ENCODE results near the gene NISCH. TPM values are rescaled to one million over a fixed set of nuclear protein-coding genes. Genes with fewer than 3 reads are reported as not detected.

Gene NISCH
- total and polyA plus RNA-seq, 2 of the 8 experiments (the other 6 are each of a cell fraction or from before 2014, with no cell fraction given): 71.2 to 71.9 TPM

- peaks cover 0 to 1% of the 10 kb centered on the region in 2 experiments for H4K20me1 ChIP-seq (replicated peaks in 1 of 2; ENCODE audit: control insufficient read depth in 1 of 2, insufficient read depth in 2 of 2, low read length in 2 of 2)
- 83% methylated on average over 8 of the region's 8 CpGs; no CpG with 5 or more reads in 1 of the 2 experiments for WGBS, 2 experiments (ENCODE audit: extremely low coverage in 1 of 2, insufficient coverage in 1 of 2, insufficient read length in 1 of 2, insufficient replicate concordance in 2 of 2, low coverage in 1 of 2, low lambda C conversion rate in 2 of 2, missing lambda C conversion rate in 1 of 2)
- POLR2A ChIA-PET (ENCODE audit: partially characterized antibody): interaction anchor here (0.9 to 4.1 kb wide), 7 partner anchors 9 to 29 kb away, joined by 3 to 16 read pairs (median 4); no protein-coding TSS in a partner anchor
- H3K14ac ChIP-seq (ENCODE audit: insufficient read length): no peak overlapping the region
- no peaks in the 10 kb centered on the region for H3K79me2 ChIP-seq (ENCODE audit: control insufficient read depth in 1 of 2, insufficient read depth in 2 of 2, low read length in 2 of 2)
- H3K9ac ChIP-seq (replicated peaks in 1 of 4; ENCODE audit: extremely low read depth in 1 of 4, low read depth in 3 of 4, low read length in 3 of 4): no peak overlapping the region
- H2BK5ac ChIP-seq (ENCODE audit: low read depth, low read length): no peak overlapping the region
- no peak overlapping the region for H4K8ac ChIP-seq (ENCODE audit: extremely low read depth, insufficient read depth, low read length)
- no peak overlapping the region for H2BK12ac ChIP-seq (ENCODE audit: low read depth, low read length)
- 0 out of 2 replicates have a peak overlapping the region, but pooled peaks have one; percentile 61 for H2BK15ac ChIP-seq (ENCODE audit: low read length)
- no peak overlapping the region for H3K23ac ChIP-seq (ENCODE audit: insufficient read length)
- no peaks in the 10 kb centered on the region for H3K27me3 ChIP-seq (replicated peaks in 1 of 4; ENCODE audit: control insufficient read depth in 3 of 4, extremely low read depth in 1 of 4, insufficient read depth in 3 of 4, low read length in 3 of 4)
- DNase-seq (ENCODE audit: low read depth in 1 of 2, low spot score in 2 of 2): no peak
- CTCF ChIA-PET (ENCODE audit: partially characterized antibody): interaction anchor here (0.7 to 3.5 kb wide), 9 partner anchors 10 to 105 kb away, joined by 3 to 12 read pairs (median 4); partner anchors contain the start of gene STAB1
- no peak overlapping the region for H4K5ac ChIP-seq (ENCODE audit: insufficient read length, low read depth, low read length)
- no peak overlapping the region for H4K91ac ChIP-seq (replicated peaks; ENCODE audit: insufficient read length, low read length)
- H3K4me1 ChIP-seq (replicated peaks in 1 of 4; ENCODE audit: control insufficient read depth in 3 of 4, insufficient read depth in 4 of 4, low read length in 3 of 4): peaks cover 0 to 4% (median 0%) of the 10 kb centered on the region in 4 experiments; a peak in 1 of 7 replicates
- no peak overlapping the region for H3K56ac ChIP-seq (replicated peaks; ENCODE audit: insufficient read length, low read depth, low read length)
- H3K27ac ChIP-seq (ENCODE audit: low read depth, low read length): no peak overlapping the region
- H3K18ac ChIP-seq (ENCODE audit: extremely low read depth, low read length): no peak overlapping the region
- H3K36me3 ChIP-seq (ENCODE audit: control insufficient read depth in 2 of 4, insufficient read depth in 4 of 4, low read length in 3 of 4): no peaks in the 10 kb centered on the region
- 0 out of 2 replicates have a peak overlapping the region, but pooled peaks have one; percentile 3 for H2AFZ ChIP-seq (ENCODE audit: low read length)
- no peaks in the 10 kb centered on the region for H3K23me2 ChIP-seq (ENCODE audit: low read depth, low read length)
- no peak overlapping the region for H3K4me2 ChIP-seq (ENCODE audit: insufficient read depth in 1 of 2, low read depth in 2 of 2, low read length in 2 of 2)
- FAIRE-seq: no peak
- no peak overlapping the region for H3K4me3 ChIP-seq (ENCODE audit: extremely low read depth in 1 of 4, insufficient read depth in 2 of 4, low read depth in 3 of 4, low read length in 4 of 4)
- no peaks in the 10 kb centered on the region for H3K79me1 ChIP-seq (ENCODE audit: low read depth, low read length)
- H3K9me3 ChIP-seq (ENCODE audit: insufficient read depth in 2 of 2, low read depth in 1 of 2, low read length in 1 of 2): no peaks in the 10 kb centered on the region
- H2BK20ac ChIP-seq (ENCODE audit: low read length): no peak overlapping the region
- no peak overlapping the region for H2BK120ac ChIP-seq (replicated peaks; ENCODE audit: low read depth, low read length)
- H3K4ac ChIP-seq (replicated peaks; ENCODE audit: insufficient read length, low read depth, low read length): no peak overlapping the region
- H2AK5ac ChIP-seq (ENCODE audit: low read depth, low read length): no peak overlapping the region
- TF ChIP-seq, protein P1, sequence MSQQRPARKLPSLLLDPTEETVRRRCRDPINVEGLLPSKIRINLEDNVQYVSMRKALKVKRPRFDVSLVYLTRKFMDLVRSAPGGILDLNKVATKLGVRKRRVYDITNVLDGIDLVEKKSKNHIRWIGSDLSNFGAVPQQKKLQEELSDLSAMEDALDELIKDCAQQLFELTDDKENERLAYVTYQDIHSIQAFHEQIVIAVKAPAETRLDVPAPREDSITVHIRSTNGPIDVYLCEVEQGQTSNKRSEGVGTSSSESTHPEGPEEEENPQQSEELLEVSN (IDR thresholded peaks at IDR 0.05): no peak
- TF ChIP-seq EGR1 (IDR thresholded peaks at IDR 0.05; ENCODE audit: borderline replicate concordance, low read depth, low read length) (no peak), ZNF274 (IDR thresholded peaks at IDR 0.05; ENCODE audit: borderline replicate concordance, extremely low read depth, low read length) (no peak), HDAC6 (IDR thresholded peaks at IDR 0.05; ENCODE audit: low read depth, low read length) (no peak), TAF7 (optimal IDR thresholded peaks at IDR 0.05; ENCODE audit: borderline replicate concordance, low read depth, low read length) (no peak), KDM4A (IDR thresholded peaks at IDR 0.05; ENCODE audit: low read depth, low read length, severe bottlenecking) (no peak), RAD21 (IDR thresholded peaks at IDR 0.05 in 1 of 2, conservative IDR thresholded peaks at IDR 0.05 in 1 of 2; ENCODE audit: low read depth in 2 of 2, low read length in 2 of 2) (no peak), PHF8 (conservative IDR thresholded peaks at IDR 0.05; ENCODE audit: low read depth, low read length) (no peak), CREB1 (IDR thresholded peaks at IDR 0.05) (no peak), SAP30 (IDR thresholded peaks at IDR 0.05; ENCODE audit: insufficient read depth, insufficient replicate concordance, low read length) (no peak)
Measured at GRCh38 chr3:52512105-52512504, 56.7 kb downstream of the NISCH start.

All from H1 (cell line).